CD4-positive, alpha-beta T cell treated with Interleukin-17A for 1 hour (primary cell): ENCODE measurements around the gene FOXI2.

Source experiments
- DNase-seq: peaks from one replicate; pipeline ENCODE4 v3.0.0-alpha.2; 2020

FOXI2 gene

DNA sequence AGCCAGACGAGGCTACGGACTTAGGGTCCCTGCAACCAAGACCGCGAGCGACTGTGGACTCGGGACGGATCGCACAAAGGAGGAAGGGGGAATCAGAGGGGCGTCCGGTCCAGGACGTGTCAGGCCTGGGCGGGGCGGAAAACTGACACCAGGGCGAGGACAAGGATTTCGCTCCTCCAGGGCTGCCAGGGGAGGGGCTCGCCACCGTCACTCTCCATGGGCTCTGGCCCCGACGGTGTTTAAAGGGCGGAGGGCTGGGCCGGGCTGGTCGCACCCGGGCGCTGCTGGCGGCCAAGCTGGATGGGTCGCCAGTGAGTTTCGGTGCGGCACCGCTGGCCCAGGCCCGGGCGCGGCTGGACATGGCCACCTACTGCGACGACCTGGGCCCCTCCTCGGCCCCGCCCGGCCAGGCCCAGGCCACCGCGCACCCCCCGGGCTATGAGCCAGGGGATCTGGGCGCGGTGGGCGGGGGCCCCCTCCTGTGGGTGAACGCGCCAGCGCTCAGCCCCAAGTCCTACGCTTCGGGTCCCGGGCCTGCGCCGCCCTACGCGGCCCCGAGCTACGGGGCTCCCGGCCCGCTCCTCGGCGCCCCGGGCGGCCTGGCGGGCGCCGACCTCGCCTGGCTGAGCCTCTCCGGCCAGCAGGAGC, at the start of gene FOXI2:
FOXI2 (plus strand) TSS at position 271 of the 648 bp plus-strand sequence; CDS start at position 360, 89 bp downstream.
- no peak for DNase-seq

DNA sequence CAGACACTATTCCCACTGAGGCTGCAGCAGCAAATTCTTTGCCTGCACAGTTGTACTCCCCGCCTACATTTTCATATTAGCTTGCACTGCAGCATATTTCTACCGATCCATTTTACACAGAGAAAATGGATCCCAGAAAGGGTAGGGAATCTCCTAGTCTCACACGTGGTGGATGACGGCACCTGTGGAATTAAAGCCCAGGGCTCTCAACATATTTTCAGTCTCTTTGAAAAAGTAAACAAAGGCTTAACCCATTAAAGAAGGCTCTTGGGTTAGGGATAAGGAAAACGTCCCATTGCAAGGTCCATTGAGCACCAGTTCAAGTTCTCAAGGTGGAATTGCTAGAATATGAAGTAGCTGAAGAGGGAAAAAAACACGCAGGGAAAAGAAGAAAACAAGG, 49.4 kb upstream of the FOXI2 start:
- DNase-seq = no peak

DNA sequence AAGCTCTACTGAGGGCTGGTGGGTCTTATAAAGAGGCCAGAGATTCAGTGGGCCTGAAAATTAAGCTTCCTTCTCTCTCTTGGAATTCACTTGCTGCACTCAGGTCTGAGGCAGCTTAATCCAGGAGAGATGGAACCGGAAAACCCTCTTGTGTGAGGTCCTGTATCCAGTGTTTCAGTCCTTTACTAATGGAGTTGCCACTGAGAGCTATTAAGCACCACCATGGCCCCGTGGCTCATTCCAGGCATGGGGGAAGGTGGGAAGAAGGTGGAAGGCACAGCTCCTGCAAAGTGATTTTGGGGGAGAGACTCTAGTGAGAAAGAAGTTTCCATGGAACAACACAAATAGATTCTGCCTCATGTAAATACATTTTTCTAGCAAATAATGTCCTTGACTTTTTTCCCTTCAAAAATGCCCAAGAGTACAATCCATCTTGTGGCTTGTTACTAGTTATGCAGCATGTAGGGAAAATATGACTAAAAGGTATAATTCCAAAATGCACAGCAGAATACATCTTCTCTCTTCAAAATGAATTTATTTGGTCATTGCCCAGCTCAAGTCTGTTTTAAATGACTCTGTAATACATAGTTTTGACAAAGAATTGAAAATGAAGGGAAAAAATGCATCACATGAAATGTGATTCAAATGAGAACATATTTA, 46.7 kb upstream of the FOXI2 start:
- no peak for DNase-seq

DNA sequence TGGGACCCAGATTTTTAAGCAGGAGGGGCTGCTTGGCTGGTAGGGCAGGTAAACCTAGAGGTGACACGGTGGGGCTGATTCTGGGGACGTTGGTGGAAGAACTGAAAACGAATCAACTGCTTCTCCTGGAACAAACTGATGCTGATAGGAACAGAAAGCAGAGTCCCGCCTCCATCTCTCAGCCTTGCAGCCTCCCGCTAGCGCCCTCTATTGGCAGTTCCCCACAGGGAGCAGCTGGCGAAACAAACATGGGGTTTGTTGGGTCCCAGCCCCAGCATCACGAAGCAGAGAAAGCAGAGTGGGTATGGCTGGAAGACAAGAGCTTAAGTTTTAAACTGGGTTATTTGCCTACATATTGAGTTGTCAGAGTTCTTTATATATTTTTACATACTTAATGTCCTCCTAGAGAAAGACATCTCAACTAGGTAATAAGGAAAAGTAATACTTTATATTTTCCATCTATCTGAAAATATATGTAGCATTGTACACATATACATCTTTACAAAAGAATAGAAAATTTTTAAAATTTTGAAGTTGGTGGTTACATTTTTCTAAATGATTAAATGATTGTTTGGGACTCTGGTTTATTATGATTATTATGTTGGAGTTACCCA, 42.3 kb upstream of the FOXI2 start:
- no peak for DNase-seq

GRCh38 chr10:127695431-127695830, 41.6 kb upstream of the FOXI2 start:
- DNase-seq = no peak

GRCh38 chr10:127698886-127699285, 38.1 kb upstream of the FOXI2 start:
- DNase-seq = no peak

DNA sequence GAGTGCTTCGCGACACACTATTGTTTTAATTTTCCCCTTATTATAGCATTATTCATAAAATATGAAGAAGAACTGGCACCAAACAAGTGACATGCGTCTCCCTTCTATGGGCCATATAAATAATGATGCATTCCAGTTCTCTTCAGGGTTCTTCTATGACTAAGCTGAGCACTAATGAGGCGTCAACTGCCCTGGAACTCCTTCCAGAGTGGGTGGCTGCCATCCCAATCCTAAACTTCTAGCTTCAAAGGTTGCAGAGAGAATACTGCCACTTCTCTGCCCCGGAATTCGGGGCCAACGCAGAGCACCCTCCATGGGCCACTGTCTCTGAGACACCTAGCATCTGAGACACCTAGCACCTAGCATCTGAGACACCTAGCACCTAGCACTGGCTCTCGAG, 37.7 kb upstream of the FOXI2 start:
- no peak for DNase-seq

DNA sequence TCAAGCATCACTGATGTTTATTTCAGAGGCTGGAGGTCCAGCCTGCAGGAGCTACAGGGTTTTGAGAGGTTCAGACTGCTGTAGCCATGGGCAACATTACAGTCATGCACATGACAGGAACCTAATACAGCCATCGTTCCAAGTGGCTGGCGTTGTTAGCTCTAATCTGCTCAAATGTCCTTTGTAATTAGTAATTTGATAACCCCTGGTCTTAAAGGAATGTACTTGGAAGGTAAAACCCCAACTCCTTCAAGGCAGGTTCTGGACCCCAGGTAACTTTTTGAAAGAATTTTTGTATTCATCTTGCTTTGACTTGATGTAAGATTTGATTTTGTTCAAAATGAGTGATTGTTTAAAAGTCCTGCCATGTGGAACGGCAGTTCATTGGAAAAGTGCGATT, 34.7 kb upstream of the FOXI2 start:
- DNase-seq = no peak

DNA sequence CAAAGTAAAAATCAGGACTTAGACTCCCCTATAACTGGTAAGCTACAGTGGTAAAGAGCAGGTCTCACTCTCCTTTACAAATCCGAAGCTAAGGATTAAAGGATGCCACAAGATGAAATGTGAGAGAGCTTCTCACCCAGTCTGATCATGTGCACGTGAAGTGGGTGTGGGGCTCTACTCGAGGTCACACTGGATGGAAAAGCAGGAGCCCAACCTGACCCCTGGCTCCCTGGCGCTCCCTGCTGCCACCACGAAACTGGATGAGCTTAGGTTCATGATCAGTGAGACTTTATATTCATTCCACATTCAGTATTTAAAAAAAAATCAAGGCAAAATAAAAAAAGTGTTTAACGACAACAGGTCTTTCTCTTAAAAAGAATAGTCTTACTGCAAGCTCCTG, 21.7 kb upstream of the FOXI2 start:
- DNase-seq = no peak

DNA sequence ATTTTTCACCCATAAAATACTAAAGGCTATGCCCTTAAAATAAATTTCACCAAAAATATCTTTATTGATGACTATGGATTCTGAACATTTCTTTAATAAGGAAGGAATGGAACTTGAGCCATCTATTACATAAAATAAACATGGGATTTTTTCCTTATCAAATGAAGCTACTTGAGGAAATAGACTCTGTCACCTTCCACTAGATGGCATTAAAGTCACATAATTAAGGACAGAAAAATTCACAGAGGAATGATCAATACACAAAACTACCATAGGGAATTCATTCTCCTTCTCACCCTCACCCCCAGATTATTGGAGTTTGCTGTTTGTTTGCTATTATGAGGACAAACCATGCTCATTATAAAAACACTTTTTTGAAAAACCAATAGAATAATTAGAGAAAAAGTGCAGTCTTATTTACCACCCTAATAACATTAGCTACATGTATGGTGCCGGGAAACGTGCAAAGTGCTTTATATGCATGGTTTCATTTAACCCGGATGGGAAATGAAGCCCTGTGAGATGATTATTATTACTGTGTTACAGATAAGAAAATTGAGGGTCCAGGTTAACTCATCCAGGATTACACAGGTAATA, 21.1 kb upstream of the FOXI2 start:
- DNase-seq = no peak

DNA sequence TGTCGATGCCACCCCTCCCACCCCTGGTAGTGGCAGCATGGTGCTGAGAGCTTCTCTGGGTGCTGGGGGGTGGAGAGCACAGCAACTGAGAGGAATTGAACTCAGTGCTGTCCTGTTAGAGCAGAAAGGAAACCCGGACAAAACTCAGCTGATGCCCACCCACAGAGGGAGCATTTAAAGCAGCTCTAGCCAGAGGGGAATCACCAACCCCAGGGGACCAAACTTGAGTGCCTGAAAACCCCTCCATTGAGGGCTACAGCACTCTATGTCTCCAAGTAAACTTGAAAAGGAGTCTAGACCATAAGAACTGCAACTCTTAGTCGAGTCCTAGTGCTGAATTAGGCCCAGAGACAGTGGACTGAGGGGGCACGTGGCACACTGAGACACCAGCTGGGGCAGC, 16.8 kb upstream of the FOXI2 start:
- DNase-seq = no peak

GRCh38 chr10:127720903-127721302, 16.1 kb upstream of the FOXI2 start:
- DNase-seq = no peak

DNA sequence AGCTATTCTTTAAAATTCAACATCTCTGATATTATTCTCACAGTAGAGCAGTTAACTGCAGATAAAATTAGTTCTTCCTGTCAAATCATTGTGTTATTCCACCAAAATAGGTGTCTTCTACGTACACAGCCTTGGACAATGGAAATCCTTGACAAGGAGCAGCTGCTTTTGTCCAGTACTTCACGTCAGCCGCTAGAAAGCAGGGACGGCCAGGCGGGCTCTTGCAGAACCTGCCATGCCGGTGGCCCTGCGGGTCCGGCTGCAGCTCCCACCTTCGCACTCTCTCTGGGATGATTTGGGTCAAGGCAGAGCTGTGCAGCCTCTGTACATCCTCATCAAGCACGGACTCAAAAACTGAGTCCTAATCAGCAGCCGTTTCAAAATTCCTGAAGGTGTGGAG, 2.2 kb upstream of the FOXI2 start:
- DNase-seq = no peak

GRCh38 chr10:127735156-127735555, 1.8 kb upstream of the FOXI2 start:
- DNase-seq = no peak

DNA sequence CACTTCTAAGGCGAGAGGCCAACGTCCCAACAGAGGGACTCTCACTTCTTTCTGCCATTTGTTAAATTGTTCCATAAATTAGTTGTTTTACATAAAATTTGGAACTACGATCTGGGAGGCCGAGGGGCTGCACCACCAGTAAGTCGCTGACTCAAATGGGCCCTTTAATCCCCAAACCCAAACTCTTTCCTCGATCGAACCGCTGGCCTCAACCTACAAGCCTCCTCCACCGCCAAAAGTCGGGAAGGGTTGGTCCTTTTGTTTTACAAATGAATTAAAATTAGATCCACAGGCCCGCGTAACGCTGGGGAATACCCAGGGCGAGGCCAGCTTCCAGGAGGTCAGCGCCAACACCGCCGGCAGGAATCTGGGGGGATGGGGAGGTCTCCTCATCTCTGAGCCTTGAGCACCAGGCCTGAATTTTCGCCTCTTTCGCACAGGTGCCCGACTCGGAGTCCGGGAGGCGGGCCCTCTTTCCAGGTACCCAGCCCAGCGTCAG, 1.2 kb upstream of the FOXI2 start:
- no peak for DNase-seq

- no peak for DNase-seq
These were observed 617 bp upstream of the FOXI2 start for GRCh38 chr10:127736222-127736914.

DNA sequence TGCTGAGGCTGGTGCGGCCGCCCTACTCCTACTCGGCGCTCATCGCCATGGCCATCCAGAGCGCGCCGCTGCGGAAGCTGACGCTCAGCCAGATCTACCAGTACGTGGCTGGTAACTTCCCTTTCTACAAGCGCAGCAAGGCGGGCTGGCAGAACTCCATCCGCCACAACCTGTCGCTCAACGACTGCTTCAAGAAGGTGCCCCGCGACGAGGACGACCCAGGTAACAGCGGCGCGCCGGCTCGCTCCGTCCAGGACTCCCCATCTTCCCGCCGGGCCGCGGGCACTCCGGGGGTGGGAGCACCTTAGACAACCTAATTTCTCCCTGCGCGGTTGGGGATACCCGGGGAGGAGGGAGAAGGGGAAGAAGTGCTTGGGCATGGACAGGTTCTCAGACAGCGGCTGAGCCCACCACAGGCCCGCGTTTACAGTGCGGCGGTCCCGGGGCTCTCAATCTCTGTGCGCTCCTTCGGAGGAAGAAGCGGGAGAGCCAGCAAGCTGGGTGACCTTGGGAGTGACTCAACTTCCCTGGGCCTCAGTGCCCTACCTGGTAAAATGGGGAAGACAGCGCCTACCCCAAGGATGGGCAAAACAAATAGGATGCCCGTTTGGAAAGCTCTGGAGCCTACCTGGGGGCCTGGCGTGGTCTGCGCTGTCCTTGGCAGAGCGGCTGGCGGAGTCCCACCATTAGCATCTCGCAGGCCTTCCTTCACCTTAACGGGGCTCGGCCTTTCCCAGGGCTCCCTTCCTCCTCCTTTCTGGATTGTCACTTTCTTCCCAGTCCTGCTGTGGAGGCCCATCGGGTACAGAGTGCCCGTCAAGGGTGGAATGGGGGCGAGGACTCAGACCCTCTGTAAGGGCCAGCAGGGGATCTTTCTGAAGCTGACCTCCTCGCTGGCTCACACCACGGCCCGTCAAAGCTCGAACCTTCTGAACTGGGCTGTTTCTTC, 852 bp downstream of the FOXI2 start:
- no peak for DNase-seq

- no peak for DNase-seq
These were observed 1.8 kb downstream of the FOXI2 start for GRCh38 chr10:127738512-127739424.

GRCh38 chr10:127739908-127740307, 2.9 kb downstream of the FOXI2 start:
- no peak for DNase-seq

- no peak for DNase-seq
These were observed 3.6 kb downstream of the FOXI2 start for GRCh38 chr10:127740596-127740995.

DNA sequence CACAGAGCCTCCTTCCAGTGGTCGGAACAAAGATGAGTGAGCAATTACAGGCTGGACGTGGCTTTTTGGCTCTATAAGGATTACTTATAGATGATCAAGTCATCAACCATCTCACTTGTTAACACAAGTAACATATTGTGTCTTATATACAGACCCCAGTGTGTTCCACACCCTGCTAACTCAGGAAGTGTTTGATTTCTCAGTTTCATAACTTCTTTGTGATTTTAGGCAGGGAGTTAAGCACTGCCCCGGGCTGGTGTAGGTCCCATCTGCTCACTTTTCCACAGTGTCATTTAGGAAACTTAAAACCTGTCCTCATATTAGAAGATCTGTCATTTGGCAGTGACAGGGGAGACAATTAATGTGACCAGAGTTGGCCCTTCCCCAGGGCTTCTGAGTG, 6.2 kb downstream of the FOXI2 start:
- no peak for DNase-seq
